Dedifferentiated amniotic fluid mesenchymal stem cell (primary cell): Measurements from ENCODE around the gene RICTOR.

Source experiments
- DNase-seq: peaks from one replicate; pipeline ENCODE4 v3.0.0-alpha.2; 2016; ENCODE audit errors: extremely low spot score

RICTOR gene

GRCh38 chr5:38888041-38888440 is 186.2 kb downstream of the RICTOR start:
- no peak for DNase-seq
